HG03060 (cell line): Measurements from ENCODE around the gene VANGL2.

Experiments used
- ATAC-seq: cut with Tn5 transposase; IDR thresholded peaks from one replicate; pipeline ENCODE4 v1.9.1; 2021; ENCODE audit warnings: low read depth, moderate number of reproducible peaks; ENCODE audit not compliant: unreplicated experiment

VANGL2 gene

GRCh38 chr1:160454371-160455152 is 54.2 kb downstream of the VANGL2 start:
- ATAC-seq, result no peak

GRCh38 chr1:160455153-160455517 is 54.8 kb downstream of the VANGL2 start:
- no peak for ATAC-seq

GRCh38 chr1:160459056-160459455 is 58.7 kb downstream of the VANGL2 start:
- no peak for ATAC-seq

- ATAC-seq, result no peak
Observed at GRCh38 chr1:160459687-160460086, 59.3 kb downstream of the VANGL2 start.

- no peak for ATAC-seq
Observed at GRCh38 chr1:160460214-160460642, 59.9 kb downstream of the VANGL2 start.

- ATAC-seq, result no peak
Observed at GRCh38 chr1:160460683-160461287, 60.4 kb downstream of the VANGL2 start.

GRCh38 chr1:160465123-160465522 is 64.8 kb downstream of the VANGL2 start:
- ATAC-seq, result no peak

GRCh38 chr1:160466961-160467360 is 66.6 kb downstream of the VANGL2 start:
- no peak for ATAC-seq

GRCh38 chr1:160467576-160467975 is 67.2 kb downstream of the VANGL2 start:
- no peak for ATAC-seq

- ATAC-seq, result no peak
Observed at GRCh38 chr1:160471253-160471652, 70.9 kb downstream of the VANGL2 start.

- ATAC-seq, result no peak
Observed at GRCh38 chr1:160472112-160472511, 71.7 kb downstream of the VANGL2 start.

GRCh38 chr1:160474392-160475242 is 74.3 kb downstream of the VANGL2 start:
- peak; percentile 60 for ATAC-seq
